K562 (cell line): ENCODE results near the gene MAPK13. TPM values are rescaled to one million over a fixed set of nuclear protein-coding genes. Genes with fewer than 3 reads are reported as not detected.

Source experiments
- CBX3 ChIP-seq, 2 experiments: IDR thresholded peaks; 1 replicate in 1 of 2; 2 replicates in 1 of 2; pipeline ENCODE4 v1.6.1; 2012; ENCODE audit warnings: inconsistent platforms in 2 of 2, low read length in 2 of 2, borderline replicate concordance in 1 of 2, control low read depth in 1 of 2
- FOXA3 ChIP-seq, 2 experiments: fragments of 450-650 bp in 1 of 2; sonication (generic) in 1 of 2; formaldehyde crosslinking; IDR thresholded peaks in 1 of 2; conservative IDR thresholded peaks in 1 of 2; 2 replicates each; pipeline versions ENCODE4 v1.4.0 to v1.8.0; 2020 to 2022; ENCODE audit warnings: mild to moderate bottlenecking in 2 of 2, missing genetic modification reagents in 1 of 2
- L3MBTL2 ChIP-seq: fragments of 450-650 bp; IDR thresholded peaks from 2 replicates; pipeline ENCODE4 v1.6.1; 2016; ENCODE audit warnings: mild to moderate bottlenecking, moderate library complexity
- POLR2AphosphoS2 ChIP-seq: IDR thresholded peaks from 2 replicates; pipeline ENCODE4 v1.6.1; 2012; ENCODE audit warnings: low read length, improper control_type of control experiment
- TCF7L2 ChIP-seq: fragments of 150-350 bp; IDR thresholded peaks from 2 replicates; pipeline ENCODE4 v1.6.1; 2016; ENCODE audit warnings: low read depth, mild to moderate bottlenecking, low read length, moderate library complexity
- TEAD4 ChIP-seq, 2 experiments: sonication (generic) in 1 of 2; formaldehyde crosslinking in 1 of 2; IDR thresholded peaks; 2 replicates each; pipeline versions ENCODE4 v1.6.1 to v1.8.0; 2012 to 2022; ENCODE audit warnings: borderline replicate concordance in 1 of 2, inconsistent platforms in 1 of 2, low read length in 1 of 2, mild to moderate bottlenecking in 1 of 2, missing genetic modification reagents in 1 of 2
- ZNF354B ChIP-seq: fragments of 250-450 bp; sonication (Bioruptor Pico); IDR thresholded peaks from 2 replicates; pipeline ENCODE4 v1.4.0; 2020
- polyA plus RNA-seq, 8 experiments: library from polyadenylated mRNA; depleted of rRNA in 4 of 8; stranded (reverse) in 5 of 8; unstranded in 3 of 8; fragments of >200 nt; fragmentation: Nextera tagmentation in 2 of 8; fragmentation: Illumina TruSeq in 1 of 8; extraction: Ambion mirVana in 2 of 8; extraction: Trizol in 1 of 8; gene quantifications; 2 replicates each; pipeline versions ENCODE4 v1.2.1 to v1.2.3, GENCODE V29; 2011 to 2014; ENCODE audit warnings: inconsistent platforms in 1 of 8, missing spikeins in 1 of 8
- total RNA-seq, 7 experiments: library from RNA; depleted of rRNA in 6 of 7; stranded (reverse); fragments of >200 nt in 6 of 7; fragmentation: Illumina TruSeq in 2 of 7; extraction: Trizol in 2 of 7; gene quantifications; 2 replicates each; pipeline versions ENCODE4 v1.2.1 to v1.2.3, GENCODE V29; 2011 to 2021; ENCODE audit warnings: low replicate concordance in 1 of 7
- TF ChIP-seq, protein P1 (sequence below), 2 experiments: fragments of 450-650 bp; conservative IDR thresholded peaks; 2 replicates each; pipeline ENCODE4 v1.6.1; 2017; ENCODE audit warnings: mild to moderate bottlenecking in 2 of 2, moderate library complexity in 2 of 2
- TF ChIP-seq, protein P2 (sequence below): fragments of 450-650 bp; IDR thresholded peaks from 2 replicates; pipeline ENCODE4 v1.6.1; 2016; ENCODE audit warnings: mild to moderate bottlenecking, moderate library complexity
- TF ChIP-seq, protein P3 (sequence below): sonication (generic); formaldehyde crosslinking; IDR thresholded peaks from 2 replicates; pipeline ENCODE4 v1.8.0; 2023; ENCODE audit warnings: mild to moderate bottlenecking, missing genetic modification reagents

The MAPK13 gene
- total and polyA plus RNA-seq, 9 of the 15 experiments (the other 6 are each of a cell fraction or from before 2014, with no cell fraction given) = 0.03 to 2.3 (median 0.48) TPM; not detected in 1

DNA sequence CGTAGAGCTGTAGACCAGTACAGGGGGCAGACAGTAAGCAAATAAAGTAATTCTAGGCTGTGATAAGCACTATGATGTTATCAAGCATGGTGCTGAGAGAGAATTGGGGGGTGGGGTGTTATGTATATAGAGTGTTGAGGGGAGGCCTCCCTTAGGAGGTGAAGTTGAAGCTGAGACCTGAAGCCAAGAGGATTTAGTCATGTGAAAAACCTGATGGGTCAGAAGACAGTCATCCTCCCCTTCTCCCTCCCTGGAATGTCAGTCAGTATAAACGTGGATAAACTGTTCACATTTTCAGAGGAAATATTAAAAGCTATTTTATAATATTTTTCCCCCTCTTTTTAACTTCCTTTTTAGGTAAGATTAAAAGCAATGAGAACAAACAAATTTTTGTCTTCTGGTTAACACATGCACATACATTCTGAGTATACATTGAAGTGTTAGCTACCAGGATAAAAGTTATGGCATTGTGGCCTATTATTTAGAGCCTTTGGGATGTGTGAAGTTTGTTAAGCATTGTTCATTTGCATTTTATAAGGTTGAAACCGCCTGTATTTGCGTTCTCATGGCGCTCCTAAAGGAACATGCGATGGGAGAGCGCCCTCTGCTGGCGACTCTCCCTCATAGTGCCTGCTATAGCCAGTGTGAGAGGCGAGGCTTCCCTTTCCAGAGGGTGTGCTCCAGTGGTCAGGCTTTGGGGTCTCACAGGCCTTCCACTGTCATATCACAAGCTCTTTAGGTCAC, 35.4 kb upstream of the MAPK13 start (continued):
- TF ChIP-seq, protein P1, sequence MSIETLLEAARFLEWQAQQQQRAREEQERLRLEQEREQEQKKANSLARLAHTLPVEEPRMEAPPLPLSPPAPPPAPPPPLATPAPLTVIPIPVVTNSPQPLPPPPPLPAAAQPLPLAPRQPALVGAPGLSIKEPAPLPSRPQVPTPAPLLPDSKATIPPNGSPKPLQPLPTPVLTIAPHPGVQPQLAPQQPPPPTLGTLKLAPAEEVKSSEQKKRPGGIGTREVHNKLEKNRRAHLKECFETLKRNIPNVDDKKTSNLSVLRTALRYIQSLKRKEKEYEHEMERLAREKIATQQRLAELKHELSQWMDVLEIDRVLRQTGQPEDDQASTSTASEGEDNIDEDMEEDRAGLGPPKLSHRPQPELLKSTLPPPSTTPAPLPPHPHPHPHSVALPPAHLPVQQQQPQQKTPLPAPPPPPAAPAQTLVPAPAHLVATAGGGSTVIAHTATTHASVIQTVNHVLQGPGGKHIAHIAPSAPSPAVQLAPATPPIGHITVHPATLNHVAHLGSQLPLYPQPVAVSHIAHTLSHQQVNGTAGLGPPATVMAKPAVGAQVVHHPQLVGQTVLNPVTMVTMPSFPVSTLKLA (conservative IDR thresholded peaks at IDR 0.05) = peak; percentile 9 to 38; a peak in 1 of 4 replicates
- TF ChIP-seq FOXA3 (CRISPR knock-in tag; conservative IDR thresholded peaks at IDR 0.05 in 1 of 2, IDR thresholded peaks at IDR 0.05 in 1 of 2) (peak in 1 of 2 experiments; percentile 86; a peak in 2 of 4 replicates), CBX3 (IDR thresholded peaks at IDR 0.05; ENCODE audit: borderline replicate concordance in 1 of 2, low read length in 2 of 2) (0 out of 3 replicates have a peak, but pooled peaks of 1 of the 2 experiments have one; percentile 43), TCF7L2 (no peak), TEAD4 (IDR thresholded peaks at IDR 0.05; ENCODE audit: low read length) (peak; percentile 58), TEAD4 (CRISPR knock-in tag; IDR thresholded peaks at IDR 0.05; ENCODE audit: borderline replicate concordance) (peak; percentile 74; the same call in 1 of the 2 replicates), ZNF354B (CRISPR knock-in tag) (0 out of 2 replicates have a peak, but pooled peaks have one; percentile 12), POLR2AphosphoS2 (peak; percentile 41; the same call in 1 of the 2 replicates), L3MBTL2 (peak; percentile 87)
- TF ChIP-seq, protein P2, sequence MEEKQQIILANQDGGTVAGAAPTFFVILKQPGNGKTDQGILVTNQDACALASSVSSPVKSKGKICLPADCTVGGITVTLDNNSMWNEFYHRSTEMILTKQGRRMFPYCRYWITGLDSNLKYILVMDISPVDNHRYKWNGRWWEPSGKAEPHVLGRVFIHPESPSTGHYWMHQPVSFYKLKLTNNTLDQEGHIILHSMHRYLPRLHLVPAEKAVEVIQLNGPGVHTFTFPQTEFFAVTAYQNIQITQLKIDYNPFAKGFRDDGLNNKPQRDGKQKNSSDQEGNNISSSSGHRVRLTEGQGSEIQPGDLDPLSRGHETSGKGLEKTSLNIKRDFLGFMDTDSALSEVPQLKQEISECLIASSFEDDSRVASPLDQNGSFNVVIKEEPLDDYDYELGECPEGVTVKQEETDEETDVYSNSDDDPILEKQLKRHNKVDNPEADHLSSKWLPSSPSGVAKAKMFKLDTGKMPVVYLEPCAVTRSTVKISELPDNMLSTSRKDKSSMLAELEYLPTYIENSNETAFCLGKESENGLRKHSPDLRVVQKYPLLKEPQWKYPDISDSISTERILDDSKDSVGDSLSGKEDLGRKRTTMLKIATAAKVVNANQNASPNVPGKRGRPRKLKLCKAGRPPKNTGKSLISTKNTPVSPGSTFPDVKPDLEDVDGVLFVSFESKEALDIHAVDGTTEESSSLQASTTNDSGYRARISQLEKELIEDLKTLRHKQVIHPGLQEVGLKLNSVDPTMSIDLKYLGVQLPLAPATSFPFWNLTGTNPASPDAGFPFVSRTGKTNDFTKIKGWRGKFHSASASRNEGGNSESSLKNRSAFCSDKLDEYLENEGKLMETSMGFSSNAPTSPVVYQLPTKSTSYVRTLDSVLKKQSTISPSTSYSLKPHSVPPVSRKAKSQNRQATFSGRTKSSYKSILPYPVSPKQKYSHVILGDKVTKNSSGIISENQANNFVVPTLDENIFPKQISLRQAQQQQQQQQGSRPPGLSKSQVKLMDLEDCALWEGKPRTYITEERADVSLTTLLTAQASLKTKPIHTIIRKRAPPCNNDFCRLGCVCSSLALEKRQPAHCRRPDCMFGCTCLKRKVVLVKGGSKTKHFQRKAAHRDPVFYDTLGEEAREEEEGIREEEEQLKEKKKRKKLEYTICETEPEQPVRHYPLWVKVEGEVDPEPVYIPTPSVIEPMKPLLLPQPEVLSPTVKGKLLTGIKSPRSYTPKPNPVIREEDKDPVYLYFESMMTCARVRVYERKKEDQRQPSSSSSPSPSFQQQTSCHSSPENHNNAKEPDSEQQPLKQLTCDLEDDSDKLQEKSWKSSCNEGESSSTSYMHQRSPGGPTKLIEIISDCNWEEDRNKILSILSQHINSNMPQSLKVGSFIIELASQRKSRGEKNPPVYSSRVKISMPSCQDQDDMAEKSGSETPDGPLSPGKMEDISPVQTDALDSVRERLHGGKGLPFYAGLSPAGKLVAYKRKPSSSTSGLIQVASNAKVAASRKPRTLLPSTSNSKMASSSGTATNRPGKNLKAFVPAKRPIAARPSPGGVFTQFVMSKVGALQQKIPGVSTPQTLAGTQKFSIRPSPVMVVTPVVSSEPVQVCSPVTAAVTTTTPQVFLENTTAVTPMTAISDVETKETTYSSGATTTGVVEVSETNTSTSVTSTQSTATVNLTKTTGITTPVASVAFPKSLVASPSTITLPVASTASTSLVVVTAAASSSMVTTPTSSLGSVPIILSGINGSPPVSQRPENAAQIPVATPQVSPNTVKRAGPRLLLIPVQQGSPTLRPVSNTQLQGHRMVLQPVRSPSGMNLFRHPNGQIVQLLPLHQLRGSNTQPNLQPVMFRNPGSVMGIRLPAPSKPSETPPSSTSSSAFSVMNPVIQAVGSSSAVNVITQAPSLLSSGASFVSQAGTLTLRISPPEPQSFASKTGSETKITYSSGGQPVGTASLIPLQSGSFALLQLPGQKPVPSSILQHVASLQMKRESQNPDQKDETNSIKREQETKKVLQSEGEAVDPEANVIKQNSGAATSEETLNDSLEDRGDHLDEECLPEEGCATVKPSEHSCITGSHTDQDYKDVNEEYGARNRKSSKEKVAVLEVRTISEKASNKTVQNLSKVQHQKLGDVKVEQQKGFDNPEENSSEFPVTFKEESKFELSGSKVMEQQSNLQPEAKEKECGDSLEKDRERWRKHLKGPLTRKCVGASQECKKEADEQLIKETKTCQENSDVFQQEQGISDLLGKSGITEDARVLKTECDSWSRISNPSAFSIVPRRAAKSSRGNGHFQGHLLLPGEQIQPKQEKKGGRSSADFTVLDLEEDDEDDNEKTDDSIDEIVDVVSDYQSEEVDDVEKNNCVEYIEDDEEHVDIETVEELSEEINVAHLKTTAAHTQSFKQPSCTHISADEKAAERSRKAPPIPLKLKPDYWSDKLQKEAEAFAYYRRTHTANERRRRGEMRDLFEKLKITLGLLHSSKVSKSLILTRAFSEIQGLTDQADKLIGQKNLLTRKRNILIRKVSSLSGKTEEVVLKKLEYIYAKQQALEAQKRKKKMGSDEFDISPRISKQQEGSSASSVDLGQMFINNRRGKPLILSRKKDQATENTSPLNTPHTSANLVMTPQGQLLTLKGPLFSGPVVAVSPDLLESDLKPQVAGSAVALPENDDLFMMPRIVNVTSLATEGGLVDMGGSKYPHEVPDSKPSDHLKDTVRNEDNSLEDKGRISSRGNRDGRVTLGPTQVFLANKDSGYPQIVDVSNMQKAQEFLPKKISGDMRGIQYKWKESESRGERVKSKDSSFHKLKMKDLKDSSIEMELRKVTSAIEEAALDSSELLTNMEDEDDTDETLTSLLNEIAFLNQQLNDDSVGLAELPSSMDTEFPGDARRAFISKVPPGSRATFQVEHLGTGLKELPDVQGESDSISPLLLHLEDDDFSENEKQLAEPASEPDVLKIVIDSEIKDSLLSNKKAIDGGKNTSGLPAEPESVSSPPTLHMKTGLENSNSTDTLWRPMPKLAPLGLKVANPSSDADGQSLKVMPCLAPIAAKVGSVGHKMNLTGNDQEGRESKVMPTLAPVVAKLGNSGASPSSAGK = peak; percentile 87
- TF ChIP-seq, protein P3, sequence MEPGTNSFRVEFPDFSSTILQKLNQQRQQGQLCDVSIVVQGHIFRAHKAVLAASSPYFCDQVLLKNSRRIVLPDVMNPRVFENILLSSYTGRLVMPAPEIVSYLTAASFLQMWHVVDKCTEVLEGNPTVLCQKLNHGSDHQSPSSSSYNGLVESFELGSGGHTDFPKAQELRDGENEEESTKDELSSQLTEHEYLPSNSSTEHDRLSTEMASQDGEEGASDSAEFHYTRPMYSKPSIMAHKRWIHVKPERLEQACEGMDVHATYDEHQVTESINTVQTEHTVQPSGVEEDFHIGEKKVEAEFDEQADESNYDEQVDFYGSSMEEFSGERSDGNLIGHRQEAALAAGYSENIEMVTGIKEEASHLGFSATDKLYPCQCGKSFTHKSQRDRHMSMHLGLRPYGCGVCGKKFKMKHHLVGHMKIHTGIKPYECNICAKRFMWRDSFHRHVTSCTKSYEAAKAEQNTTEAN = 0 out of 2 replicates have a peak, but pooled peaks have one; percentile 18
